KOPT-K1 (cell line): ENCODE measurements around the gene ZNF367.
A peak's percentile ranks its signal among the peaks of the same experiment; 100 is the strongest.

Source experiments
- H3K27ac ChIP-seq: fragments of 200-600 bp; sonication (generic); 2 replicates; pipeline ENCODE4 v1.5.1; 2016; ENCODE audit warnings: antibody characterized with exemption, mild to moderate bottlenecking, low read depth, low read length; ENCODE audit not compliant: poor library complexity, severe bottlenecking
- H3K36me3 ChIP-seq: fragments of 200-600 bp; sonication (generic); 2 replicates; pipeline ENCODE4 v1.5.1; 2017; ENCODE audit warnings: antibody characterized with exemption, mild to moderate bottlenecking, low read length, moderate library complexity; ENCODE audit not compliant: insufficient read depth
- H3K9me3 ChIP-seq: fragments of 200-600 bp; sonication (generic); 2 replicates; pipeline ENCODE4 v1.5.1; 2017; ENCODE audit warnings: antibody characterized with exemption, low read length, mild to moderate bottlenecking; ENCODE audit not compliant: insufficient read depth, poor library complexity, severe bottlenecking

Gene ZNF367

DNA sequence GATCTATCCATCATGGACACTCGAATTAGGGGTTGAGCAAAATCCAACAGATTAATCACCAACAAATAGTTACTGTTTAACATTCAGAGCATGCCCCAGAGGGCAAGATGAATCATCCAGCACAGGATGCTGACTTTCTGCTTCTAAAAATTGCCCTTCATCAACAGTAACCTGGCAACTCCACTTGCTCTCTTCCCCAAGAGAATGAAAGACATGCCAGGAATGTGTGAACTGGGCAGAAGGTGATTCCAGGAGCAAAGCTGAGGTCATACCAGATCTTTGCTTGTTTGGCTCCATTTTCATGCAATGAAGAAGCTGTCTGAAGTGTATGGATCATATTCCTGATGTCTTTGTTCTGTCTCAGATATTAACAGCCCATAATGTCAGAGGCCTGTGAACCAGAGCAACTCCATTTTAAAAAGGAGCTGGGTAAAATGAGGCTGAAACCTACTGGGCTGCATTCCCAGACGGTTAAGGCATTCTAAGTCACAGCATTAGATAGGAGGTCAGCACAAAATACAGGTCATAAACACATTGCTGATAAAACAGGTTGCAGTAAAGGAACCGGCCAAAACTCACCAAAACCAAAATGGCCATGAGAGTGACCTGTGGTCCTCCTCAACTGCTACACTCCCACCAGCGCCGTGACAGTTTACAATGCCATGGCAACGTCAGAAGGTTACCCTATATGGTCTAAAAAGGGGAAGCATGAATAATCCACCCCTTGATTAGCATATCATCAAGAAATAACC is 2.5 kb upstream of the ZNF367 start:
- Histone ChIP-seq H3K36me3 (peaks cover 13% of the 10 kb centered on the region), H3K9me3 (no peaks in the 10 kb centered on the region), H3K27ac (peak overlapping the region; percentile 100)

DNA sequence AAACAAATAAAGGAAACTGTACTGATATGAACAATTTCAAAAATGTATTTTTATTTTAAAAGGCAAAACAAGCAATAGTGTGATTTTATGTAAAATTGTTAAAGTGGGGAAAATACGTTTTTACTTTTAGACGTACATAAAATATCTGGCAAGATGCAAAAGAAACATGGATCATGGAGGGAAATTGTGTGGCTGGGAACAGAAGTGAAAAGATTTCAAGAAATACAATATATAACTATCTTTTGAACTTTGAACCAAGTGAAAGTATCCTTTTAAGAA is 1.5 kb upstream of the ZNF367 start:
- H3K36me3 ChIP-seq = peaks cover 17% of the 10 kb centered on the region
- no peaks in the 10 kb centered on the region for H3K9me3 ChIP-seq
- H3K27ac ChIP-seq = peak overlapping the region; percentile 100

DNA sequence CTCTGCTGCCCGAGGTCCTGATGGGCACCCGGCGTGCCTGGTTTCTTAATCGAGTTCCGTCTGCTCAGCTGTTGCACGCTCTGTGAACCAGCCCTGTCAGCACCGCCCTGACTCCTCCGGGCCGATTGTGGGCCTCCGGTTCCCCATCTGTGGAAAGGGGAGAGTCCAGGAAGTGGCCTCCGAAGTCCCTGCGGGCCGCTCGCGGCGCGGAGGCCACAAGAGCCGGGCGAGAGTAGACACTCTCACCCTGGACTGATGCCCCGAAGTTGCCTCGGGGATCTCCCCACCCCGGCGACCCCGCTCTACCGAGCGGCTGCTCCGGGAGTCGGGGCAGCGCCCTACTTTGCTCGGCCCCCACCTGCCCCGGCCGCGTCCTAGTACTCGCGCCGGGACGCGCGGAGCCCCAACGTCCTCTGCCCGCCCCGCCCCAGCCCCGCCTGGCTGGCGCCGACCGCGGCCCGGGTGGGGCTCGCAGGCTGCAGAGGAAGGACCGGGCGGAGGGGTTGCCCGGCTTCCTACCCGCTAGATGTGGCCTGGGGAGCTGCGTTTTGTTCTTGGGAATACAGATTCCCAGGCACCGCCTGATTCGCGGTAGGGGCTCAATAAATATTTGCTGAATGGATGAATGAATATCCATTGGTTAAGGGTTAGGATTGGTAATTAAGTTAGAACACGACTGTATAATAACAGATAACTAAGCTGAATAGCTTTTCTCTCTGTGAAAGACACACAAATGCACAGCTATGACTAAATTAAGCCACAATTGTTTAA is 935 bp upstream of the ZNF367 start:
- Histone ChIP-seq H3K36me3 (peaks cover 22% of the 10 kb centered on the region), H3K27ac (peak overlapping the region; percentile 100), H3K9me3 (no peaks in the 10 kb centered on the region)

DNA sequence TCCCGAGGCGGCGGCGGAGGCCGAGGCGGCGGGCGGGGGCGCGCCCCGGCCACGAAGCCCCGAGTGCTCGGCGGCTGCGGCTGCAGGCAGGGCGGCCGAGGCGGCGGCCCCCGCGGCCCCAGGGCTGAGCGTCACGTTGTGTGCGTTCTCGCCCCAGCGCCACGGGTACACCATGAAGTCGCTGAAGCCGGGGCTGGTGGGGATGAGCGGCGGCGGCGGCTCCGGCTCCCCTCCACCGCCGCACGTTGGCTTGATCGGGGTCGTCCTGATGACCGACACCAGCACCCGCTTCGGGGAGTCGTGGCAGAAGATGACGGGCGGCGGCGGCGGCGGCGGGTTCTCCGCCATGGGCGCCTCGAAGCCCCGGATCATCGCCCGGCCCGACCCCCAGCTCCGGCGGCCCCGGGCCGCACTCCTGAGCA is 498 bp downstream of the ZNF367 start:
- peak overlapping the region; percentile 100 for H3K27ac ChIP-seq
- peaks cover 36% of the 10 kb centered on the region for H3K36me3 ChIP-seq
- no peaks in the 10 kb centered on the region for H3K9me3 ChIP-seq

DNA sequence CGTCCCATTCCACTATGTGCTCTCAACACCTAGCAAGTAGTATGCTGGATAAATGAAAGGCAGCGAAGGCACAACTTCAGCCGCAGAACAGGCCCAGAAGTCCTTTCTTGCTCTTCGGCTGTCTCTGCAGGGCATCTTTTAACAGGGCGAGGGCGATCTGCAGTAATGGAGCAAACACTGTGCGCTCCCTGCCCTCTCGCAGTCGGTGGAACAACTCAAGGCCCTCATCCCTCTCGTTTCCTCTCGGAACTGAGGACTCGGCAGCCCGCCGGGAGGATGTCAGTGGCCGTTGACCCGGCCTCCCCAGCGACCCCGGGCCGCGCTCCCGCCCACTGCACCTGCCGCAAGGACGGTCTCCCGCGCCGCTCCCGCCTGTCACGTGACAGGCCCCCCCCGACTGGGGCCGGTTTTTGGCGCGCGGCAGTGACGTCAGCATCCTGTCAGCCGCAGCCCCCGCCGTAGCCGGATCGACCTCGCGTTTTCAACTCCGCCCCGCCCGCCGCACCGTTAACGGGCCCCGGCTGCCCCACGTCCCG is 1.1 kb downstream of the ZNF367 start:
- Histone ChIP-seq H3K9me3 (no peaks in the 10 kb centered on the region), H3K36me3 (peaks cover 42% of the 10 kb centered on the region), H3K27ac (peak overlapping the region; percentile 100)

- H3K36me3 ChIP-seq = peaks cover 67% of the 10 kb centered on the region
- no peaks in the 10 kb centered on the region for H3K9me3 ChIP-seq
- no peak overlapping the region for H3K27ac ChIP-seq
Observed at GRCh38 chr9:96413302-96414221, 4.6 kb downstream of the ZNF367 start.

- H3K27ac ChIP-seq = no peak overlapping the region
- no peaks in the 10 kb centered on the region for H3K9me3 ChIP-seq
- H3K36me3 ChIP-seq = peaks cover 76% of the 10 kb centered on the region
Observed at GRCh38 chr9:96412174-96412913, 5.8 kb downstream of the ZNF367 start.

DNA sequence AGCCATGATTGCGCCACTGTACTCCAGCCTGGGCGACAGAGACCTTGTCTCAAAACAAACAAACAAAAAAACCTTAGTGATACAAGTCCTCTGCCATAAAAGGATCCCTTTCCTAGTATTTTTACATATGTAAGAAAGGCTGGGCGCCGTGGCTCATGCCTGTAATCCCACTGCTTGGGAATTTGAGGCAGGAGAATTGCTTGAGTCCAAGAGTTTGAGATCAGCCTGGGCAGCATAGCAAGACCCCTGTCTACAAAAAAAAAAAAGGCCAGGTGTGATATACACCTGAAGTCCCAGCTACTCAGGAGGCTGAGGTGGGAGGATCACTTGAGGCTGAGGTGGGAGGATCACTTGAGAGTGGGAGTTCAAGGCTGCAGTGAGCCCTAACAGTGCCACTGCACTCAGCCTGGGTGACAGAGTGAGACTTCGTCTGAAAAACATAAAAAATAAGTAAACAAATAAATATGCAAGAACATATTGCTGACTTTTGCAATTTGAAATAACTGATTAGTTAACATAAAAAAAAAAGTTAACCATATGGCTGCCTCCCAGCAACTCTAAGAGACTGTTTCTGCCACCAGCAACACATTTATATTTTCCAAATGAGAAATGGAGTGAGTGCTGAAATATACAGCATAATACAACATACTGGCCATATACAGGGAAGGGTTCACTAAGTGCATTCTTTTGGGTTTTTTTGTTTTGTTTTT is 6.9 kb downstream of the ZNF367 start:
- no peaks in the 10 kb centered on the region for H3K9me3 ChIP-seq
- peaks cover 73% of the 10 kb centered on the region for H3K36me3 ChIP-seq
- H3K27ac ChIP-seq = no peak overlapping the region

- Histone ChIP-seq H3K27ac (no peak overlapping the region), H3K9me3 (no peaks in the 10 kb centered on the region), H3K36me3 (peaks cover 73% of the 10 kb centered on the region)
Observed at GRCh38 chr9:96408409-96409280, 9.5 kb downstream of the ZNF367 start.

DNA sequence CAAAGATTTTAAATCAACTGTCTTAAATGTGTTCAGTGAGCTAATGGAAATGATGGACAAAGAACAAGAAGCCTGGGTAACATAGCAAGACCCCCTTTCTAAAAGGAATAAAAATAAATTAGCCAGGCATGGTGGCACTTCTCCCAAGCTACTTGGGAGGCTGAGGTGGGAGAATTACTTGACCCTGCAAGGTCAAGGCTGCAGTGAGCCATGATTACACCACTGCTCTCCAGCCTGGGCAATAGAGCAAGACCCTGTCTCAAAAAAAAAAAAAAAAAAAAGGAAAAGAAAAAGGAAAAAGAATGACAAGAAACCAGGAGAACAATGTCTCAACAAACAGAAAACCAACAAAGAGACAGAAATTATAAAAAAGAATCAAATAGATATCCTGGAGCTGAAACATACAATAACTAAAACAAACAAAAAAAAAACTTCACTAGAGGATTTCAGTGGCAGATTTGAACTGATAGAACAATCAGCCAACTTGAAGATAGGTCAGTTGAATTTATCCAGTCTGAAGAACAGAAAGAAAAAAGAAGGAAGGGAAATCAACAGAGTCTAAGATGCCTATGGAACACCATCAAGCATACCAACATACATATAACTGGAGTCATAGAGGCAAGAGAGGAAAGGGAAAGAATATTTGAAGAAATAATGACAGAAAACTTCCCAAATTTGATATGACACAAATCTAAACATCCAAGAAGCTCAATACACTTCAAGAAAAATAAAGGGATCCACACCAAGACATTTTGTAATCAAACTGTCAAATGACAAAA is 17.8 kb downstream of the ZNF367 start:
- peaks cover 58% of the 10 kb centered on the region for H3K36me3 ChIP-seq
- no peak overlapping the region for H3K27ac ChIP-seq
- H3K9me3 ChIP-seq = no peaks in the 10 kb centered on the region

DNA sequence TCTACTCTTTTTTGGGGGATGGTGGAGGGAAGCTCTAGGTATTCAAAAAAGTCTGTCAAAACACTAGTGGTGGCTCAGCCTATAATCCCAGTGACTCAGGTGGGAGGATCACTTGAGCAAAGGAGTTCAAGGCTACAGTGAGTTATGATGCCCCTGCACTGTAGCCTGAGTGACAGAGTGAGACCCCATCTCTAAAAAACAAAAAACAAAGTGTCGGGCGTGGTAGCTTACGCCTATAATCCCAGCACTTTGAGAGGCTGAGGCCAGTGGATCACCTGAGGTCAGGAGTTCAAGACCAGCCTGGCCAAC is 18.9 kb downstream of the ZNF367 start:
- no peaks in the 10 kb centered on the region for H3K9me3 ChIP-seq
- peak overlapping the region; percentile 11 for H3K27ac ChIP-seq
- H3K36me3 ChIP-seq = peaks cover 59% of the 10 kb centered on the region

DNA sequence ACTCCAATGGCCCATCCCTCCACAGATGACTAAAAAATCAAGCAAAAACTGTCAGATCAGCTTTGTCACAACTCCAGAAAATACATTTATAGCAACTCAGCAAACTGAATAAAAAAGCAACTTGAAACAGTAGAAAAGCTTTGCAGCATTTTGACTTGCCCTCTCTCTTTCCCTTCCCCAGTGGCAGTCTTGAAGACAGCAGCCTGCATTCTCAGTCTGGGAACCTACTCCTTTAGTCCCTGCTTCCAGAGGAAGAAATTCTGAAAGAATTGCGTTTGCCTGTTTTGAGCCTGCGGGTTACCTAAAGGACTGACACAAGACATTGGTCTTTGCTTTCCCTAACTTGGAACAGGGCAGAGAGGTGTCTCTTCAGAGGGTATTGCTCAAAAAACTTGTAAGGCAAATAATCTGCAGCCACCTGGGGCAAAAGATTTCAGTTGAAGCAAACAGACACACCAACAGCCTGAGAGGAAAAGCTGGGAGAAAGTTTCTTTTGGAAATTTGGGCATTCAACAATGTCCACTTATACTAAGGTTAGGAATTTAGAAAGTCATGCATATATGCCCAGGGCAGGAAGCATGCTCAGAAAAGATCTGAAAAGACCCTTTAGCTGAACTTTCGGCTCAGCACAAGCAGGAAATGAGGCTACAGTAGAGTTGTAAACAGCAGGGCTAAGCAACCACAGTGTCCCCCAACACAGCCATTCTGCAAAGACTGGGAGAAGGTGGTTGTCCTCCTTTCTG is 19.4 kb downstream of the ZNF367 start:
- Histone ChIP-seq H3K36me3 (peaks cover 62% of the 10 kb centered on the region), H3K27ac (peak overlapping the region; percentile 11)

More for the DNA sequence above, 19.4 kb downstream of the ZNF367 start:
- H3K9me3 ChIP-seq = no peaks in the 10 kb centered on the region
